Ramos (cell line): ENCODE results near the gene FNDC3B.

Source experiments
- in situ Hi-C: fragments of 300-500 bp; cut with MboI; formaldehyde crosslinking; loops from one replicate; pipeline ENCODE4 v1.14.3; 2022; ENCODE audit warnings: low sequenced_read_pairs; ENCODE audit not compliant: unreplicated experiment

Gene FNDC3B

DNA sequence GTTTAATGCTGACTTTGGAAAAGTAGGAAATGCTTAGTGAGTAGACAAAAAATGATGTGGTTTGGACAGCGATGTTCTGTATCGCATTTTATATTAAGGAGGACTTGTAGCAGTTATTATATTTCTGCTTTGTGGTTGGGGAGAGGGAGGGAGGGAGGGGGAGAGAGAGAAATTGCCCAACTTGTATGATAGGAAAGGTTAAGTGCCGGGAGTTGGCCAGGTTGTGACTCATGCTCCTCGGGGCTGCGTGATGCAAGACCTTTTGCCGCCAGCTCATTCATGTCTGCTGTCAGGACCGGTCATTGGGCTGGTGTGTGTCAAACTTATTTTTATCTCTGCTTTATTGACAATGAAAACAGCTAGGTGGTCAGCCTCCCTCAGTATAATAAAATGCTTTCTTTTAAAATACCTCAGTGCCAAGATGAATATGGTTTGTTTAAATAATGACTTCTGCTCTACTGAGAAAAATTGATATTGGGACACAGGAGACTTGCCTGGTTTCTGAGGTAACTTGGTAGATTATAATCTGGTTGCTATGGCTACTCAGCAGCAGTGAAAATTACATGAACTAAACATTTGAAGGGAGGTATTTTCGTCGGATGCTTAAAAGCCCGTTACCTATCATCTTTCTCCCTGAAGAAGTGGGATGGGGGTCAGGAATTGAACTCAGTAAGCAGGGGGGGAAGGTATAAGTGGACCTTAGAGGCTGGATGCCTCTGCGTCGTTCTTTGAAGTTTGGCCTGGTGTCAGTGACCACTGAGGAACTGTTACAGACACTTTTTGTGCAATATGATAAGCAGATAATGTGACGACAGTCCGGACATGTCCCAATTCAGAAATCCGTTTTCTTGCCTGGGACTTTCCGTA is 90.7 kb downstream of the FNDC3B start:
- in situ Hi-C loops, result no loop called here

DNA sequence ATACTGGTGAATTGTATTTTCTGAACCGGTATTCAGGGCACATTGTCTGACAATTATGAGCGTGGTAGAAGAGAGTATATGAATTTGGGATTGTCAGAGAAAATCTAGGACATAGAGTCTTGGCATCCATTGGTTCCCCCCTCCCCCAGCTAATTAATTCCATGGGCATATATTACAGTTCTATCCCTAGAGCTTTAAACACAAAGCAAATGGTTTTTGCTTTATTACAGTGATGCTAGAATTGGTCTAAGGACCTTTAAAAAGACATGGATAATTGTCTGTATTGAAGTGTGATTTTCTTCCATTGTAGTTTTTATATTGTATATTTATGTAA is 91.3 kb downstream of the FNDC3B start:
- in situ Hi-C loops, result no loop called here

DNA sequence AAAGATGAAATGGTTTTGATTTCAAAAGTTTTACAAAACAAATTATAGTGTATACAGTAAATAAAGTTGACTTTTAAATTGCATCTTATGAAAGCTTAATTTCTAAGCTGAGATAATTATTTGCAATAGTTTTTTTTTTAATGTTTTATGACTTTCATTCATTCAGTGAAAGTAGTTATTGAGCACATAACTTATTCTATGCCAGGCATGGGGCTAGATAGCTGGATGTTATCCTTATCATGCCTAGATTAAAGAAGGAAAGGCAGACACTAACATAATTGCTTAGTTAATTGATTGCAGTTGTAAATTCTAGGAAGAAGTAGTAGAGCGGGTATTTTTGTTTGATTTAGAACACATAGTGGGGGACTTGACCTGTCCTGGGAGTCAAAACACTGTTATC is 92.4 kb downstream of the FNDC3B start:
- in situ Hi-C loops, result no loop called here

DNA sequence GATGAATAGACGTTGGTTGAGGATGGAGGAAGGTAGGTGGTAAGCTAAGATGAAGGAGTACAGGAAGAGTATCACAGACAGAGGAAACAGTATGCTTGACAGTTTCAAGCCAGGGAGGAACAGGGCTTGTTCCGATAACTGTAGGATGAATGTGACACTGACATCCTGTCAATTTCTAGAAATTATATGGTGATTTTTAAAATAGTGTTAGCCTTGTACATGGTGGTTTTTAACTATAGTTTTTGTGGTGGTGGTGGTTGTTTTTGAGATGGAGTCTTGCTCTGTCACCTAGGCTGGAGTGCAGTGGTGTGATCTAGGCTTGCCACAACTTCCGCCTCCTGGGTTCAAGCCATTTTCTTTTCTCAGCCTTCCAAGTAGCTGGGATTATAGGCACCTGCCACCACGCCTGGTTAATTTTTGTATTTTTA is 92.8 kb downstream of the FNDC3B start:
- in situ Hi-C loops, result no loop called here

DNA sequence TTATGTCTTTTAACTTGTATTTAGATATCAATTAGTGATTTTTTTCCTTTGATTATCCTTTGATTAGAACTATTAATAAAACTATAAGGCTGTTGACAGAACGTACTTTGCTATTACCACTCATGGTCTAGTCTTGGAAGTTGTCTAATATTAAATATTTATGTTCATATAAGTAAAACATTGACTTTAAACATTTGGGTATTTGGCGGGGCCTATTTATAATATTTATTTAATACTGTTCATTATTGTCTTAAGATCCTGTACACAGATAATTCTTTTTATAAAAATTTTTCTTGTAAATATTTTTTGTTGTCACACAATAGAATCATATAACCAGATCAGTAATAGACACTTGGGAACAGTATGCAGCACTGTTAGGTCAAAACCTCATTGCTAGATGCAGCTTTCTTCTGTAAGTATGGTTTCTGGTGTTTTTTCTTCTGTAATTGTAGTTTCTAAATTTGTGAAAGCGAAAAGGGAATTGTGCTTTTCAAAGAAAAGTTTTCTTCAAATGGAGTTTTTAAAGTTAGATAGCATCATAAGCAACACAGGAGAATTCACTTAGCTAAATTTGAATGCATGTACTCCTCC is 93.4 kb downstream of the FNDC3B start:
- in situ Hi-C loops, result no loop called here

DNA sequence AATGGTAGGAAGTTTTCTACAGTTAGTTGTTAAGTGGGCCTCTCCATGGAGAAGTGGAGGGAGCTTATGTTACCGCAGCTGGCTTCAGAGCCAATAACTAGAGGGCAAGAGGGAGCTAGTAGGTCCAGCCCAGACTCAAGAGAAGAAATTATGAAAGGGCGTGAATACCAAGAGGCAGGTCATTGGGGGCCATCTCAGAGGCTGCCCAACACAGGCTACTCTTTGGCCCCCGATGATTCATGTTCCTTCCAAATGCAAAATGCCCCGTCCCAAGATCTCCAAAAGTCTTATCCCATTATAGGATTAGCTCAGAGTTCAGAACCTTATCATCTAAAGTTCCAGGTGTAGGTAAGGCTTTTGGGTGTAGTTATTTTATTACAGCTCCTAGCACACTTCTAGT is 94.5 kb downstream of the FNDC3B start:
- in situ Hi-C loops, result no loop called here

DNA sequence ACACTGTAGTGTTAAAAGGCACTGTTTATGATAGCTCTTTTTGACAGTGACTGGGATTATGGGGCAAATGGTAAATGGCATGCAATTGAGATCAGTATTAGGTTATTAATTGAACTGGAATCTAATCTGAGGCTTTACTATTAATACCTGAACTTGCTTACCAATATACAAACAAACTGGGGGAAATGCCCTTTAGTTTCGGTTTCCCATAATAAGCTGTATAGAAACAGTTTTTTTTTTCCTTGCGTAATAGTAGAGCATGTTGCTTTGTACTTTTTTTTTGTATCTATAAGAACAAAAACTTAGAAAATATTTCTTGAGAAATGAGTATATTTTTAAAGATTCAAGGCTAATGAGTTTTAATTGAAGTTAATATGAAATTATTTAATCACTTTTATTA is 95.0 kb downstream of the FNDC3B start:
- in situ Hi-C loops, result no loop called here

DNA sequence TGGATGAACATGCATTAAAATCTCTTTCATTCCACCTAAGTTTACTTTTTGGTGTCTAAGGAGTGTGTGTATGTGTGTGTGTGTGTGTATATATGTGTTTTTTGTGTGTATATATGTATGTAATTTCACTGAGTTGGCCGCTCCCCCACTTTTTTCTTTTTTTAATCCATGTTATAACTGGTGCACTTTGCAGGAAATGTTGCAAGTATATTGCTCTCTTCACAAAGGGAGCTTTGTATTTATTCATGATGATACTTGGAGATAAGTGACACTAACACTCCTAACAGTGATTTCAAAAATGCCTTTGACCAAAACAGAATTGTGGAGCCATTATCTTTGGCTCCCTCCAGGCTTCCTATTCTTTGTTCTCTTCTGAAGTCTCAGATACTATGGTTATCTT is 95.8 kb downstream of the FNDC3B start:
- in situ Hi-C loops, result no loop called here

DNA sequence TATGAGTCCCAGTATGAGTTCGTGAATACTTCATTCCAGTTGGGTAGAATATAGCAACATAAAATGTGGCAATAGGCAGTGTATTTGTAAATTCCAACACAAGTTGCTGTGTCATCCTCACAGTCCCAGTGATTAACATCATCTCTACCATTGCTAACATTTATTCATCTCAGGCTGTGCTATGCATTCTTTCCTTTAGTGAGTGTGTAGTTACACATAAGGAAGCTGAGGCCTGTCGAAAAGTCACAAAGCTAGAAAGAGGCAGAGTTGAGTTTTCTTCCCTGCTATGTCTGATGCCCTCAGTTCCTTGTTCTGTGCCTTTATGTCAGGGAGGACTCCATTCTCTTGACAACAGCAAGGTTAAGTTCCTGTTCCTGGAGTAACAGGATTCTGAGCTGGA is 96.4 kb downstream of the FNDC3B start:
- in situ Hi-C loops, result no loop called here

DNA sequence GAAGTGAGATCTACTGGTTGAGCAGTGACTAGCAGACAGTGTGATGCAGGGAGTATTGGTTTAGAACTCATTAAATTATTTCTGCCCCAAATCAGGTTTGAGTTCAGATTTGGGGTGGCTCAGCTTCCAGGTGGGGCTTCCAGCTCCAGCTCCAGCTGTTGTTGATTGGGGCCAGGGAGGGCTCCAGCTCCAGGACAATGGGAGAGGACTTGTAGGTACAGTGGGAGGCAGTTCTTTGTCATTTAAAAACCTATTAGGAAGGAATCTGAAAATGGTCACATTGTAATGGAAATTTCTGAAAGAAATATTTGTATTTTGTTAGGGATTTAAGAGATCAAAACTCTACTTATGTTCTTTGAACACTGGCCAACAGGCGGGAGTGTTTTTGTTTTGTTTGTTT is 97.0 kb downstream of the FNDC3B start:
- in situ Hi-C loops, result no loop called here

DNA sequence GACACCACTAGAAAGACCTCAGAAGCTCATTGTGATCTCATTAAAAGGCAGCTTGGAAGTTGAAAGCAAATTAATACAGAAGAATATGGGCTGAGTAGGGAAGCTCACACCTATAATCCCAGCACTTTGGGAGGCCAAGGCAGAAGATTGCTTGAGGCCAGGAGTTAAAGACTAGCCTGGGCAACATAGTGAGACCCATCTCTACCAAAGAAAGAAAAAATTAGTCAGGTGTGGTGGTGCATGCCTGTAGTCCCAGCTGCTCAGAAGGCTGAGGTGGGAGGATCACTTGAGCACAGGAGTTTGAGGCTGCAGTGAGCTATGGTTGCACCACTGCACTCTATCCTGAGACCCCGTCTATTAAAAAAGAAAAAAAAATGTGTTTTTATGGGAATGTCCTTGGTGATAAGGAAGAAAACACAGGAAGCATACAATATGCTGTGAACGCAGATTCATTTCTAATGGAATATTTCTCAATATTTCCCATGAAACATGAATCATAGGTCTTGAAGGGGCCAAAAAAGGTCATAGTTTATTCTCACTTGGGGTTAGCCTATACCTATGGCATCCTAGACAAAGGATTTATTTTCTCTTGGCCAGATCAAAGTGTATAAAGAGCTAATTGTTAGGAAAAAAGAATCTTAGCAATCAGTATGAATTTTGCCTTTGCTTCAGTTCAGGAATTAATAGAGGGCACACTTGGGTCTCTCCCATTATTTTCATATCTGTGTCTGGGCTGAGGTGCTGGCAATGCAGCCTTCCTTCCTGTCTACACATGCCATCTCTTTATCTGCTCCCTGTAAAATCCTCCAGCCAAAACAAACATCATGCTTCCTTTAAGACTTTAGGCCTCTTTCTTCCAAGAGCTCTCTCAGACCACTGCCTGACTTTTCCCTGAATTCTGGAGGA is 98.2 kb downstream of the FNDC3B start:
- in situ Hi-C loops, result no loop called here

DNA sequence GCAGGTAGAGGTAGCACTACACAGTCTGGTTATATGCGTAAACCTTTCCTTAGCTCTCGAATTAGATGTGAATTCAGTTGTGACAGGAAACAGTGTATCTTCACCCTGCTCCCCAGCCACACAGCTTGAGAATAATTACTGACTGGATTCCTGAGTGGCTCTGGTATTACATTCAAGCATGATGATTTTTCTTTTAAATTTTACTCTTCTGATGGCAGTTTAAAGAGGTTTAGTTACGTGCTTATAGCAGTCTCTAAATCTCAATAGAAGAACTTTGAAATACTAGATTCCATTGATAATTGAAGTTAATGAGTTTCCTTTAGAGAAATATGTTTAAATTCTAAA is 98.8 kb downstream of the FNDC3B start:
- in situ Hi-C loops, result no loop called here

DNA sequence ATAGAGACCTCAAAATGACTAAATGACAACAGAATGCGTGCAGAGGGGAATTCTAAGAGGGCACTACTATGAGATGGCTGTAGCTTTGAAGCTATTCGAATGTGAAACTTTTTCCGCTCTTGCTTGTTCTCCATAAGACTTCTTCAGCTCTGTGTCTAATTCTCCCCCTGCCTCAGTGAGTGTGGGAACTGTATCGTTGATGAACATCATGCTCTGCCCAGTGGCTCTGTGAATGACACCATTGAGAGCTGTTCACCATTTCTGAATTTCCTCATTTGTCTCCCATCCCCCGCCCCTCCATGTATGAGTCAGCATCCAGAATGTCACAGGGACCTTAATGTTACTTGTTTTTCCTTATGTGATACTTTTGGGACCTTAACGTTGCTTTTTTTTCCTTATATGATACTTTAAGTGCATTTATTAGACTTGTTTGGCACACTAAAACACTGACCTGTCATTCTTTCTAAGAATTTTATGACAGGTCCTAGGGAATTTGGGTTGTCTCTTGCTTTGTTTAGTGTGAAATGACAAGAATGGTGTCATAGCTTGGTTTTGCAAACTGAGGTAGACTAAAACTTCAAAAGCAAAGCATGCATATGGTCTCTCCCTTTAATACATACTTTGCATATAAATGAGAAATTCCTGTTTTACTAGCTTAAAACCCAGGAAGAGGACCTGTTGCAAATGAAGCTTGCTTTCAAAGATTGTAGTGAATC is 99.6 kb downstream of the FNDC3B start:
- in situ Hi-C loops, result no loop called here

DNA sequence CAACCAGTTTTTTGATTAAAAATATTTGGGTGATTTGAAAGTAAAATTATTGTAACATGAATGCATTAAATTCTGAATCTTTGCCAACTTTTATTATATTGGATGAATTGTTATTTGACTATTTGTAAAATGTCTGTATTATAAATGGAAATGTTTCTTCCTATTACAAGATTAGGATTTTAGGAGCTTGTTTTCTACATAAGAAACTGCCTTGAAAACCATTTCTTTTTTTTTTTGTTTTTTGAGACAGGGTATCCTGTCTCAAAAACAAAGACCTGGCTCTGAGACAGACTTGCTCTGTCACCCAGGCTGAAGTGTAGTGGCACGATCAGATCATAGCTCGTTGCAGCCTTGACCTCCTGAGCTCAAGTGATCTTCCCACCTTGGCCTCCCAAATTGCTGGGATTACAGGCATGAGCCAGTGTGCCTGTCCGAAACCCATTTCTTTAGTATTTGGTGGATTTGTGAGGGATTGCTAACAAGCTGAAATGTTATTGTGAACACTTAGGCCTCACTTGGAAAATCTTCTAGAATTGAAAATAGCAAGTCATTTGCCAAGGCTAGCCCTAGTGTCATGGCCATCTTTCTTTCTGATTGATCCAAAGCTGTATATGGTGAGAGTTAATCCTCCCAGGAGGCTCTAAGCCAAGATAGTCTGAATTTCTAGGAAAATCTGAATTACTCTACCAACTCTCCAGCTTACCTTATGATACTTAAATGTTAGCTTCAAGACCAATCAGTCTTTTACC is 100.3 kb downstream of the FNDC3B start:
- in situ Hi-C loops, result no loop called here

DNA sequence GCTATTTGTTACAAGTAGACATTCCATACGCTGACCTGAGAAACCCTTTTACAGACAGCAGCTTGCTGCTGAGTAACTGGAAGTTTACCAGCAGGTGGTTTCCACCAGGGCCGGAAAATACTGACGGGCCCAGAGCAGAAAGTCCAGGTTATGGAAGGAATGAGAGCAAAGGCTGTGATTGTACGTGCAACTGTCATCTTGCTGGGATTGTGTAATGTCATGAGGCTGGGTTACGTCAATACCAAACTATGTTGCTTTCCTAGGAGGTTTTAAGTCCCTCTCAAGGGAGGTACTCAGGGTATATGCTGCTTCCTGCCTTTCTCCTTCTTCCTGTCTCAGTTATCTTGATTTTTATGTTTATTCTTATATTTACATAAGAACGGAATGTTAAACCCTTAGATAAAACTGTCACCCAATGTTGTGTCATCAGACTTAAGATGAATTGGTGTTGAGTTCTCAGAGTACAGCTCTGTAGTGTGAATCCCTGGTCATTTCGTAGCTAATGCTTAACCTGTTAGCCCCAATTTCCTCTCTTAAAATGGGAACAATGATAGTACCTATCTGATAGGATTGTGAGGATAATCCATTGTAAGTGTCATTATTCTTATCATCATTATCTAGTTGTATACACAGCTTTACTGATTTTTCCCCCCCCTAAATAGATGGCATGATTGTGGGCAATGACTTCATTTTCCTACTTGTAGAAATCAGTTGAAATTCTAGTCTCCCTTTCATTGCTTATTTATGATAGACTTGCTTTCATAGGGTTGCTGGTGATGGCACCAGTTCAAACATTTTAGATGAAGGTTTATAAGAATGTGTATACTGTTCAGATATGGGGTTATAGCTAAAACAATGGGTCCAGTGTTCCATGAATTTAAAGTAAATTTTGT is 101.4 kb downstream of the FNDC3B start:
- in situ Hi-C loops, result no loop called here

DNA sequence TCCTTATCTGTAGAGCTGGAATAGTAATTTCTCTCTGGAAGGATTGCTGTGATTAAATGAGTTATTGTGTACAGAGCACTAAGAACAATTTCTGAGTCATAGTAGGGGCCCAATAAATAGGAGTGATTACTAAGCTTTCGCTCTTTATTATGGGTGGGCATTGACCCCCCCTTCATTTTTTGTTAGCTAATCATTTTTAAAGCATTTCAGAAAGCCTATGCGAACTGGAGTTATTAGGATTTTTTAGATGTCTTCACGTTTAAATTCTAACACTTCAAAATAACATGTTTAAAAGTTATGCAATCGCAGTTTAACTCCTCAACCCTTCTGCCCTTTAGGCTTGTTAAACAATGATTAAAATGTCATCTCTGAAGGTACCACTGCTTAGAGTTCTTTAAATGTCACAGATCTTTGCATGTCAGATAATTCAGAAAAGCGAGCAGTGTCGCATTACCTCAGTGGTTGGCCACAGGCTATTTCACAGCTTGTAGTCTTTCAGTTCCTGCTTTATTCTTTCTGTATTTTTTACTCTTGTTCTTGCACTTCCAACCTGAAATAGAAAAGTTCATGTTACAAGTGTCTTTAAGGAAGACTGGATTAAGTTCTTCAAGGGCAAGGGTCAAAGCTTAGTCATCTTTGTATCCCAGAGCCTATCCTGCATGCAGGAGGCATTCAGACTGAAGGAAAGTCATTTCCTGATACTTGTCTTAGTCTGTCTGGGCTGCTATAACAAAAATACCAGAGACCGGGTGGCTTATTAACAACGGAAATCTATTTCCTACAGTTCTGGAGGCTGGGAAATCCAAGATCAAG is 102.9 kb downstream of the FNDC3B start:
- in situ Hi-C loops, result no loop called here

DNA sequence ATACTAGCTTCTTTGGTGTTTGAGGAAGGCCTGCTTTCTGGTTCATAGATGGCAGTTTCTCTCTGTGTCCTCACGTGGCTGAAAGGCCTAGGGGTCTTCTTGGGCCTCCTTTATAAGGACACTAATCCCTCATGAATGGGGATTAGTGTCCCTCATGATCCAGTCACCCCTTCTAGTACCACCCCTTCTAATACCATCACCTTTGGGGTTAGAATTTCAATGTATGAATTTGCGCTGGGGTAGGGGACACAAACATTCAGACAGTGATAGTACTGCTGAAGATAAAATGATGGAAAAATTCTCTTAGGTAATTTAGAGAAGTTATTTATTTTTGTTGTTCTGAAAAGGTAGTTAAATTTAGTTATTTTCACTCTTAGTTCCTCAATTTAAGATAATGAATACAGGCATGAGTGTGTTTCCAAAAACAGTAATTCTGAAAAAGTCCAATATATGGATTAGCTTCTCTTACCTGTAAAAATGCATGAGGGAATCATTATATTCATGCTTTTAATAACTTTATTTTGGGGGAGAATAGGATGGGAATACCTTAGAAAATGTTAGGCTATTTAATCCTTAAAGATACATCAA is 103.6 kb downstream of the FNDC3B start:
- in situ Hi-C loops, result no loop called here
